Liver (tissue), 9 donors: Measurements from ENCODE around the gene RER1. TPM values are rescaled to one million over a fixed set of nuclear protein-coding genes. Genes with fewer than 3 reads are reported as not detected.

Experiments used
- DNase-seq: peaks from one replicate; pipeline ENCODE4 v3.0.0-alpha.2; 2017; ENCODE audit warnings: low spot score
- H3K27ac ChIP-seq, 2 donors: one replicate each; pipeline ENCODE4 v1.7.0; 2013; ENCODE audit warnings: inconsistent platforms in 2 of 2, low read length in 2 of 2, control low read depth in 1 of 2, low read depth in 1 of 2, mild to moderate bottlenecking in 1 of 2
- H3K27me3 ChIP-seq, 4 donors: one replicate each; pipeline versions ENCODE4 v1.6.1 to v1.7.0; 2013; ENCODE audit warnings: low read length in 3 of 4, inconsistent platforms in 1 of 4, mild to moderate bottlenecking in 1 of 4, moderate library complexity in 1 of 4; ENCODE audit not compliant: control insufficient read depth in 4 of 4, insufficient read depth in 4 of 4
- H3K36me3 ChIP-seq, 4 donors: one replicate each; pipeline versions ENCODE4 v1.6.1 to v1.7.0; 2013; ENCODE audit warnings: low read length in 3 of 4, mild to moderate bottlenecking in 3 of 4, low read depth in 1 of 4, moderate library complexity in 1 of 4; ENCODE audit not compliant: control insufficient read depth in 4 of 4, insufficient read depth in 3 of 4
- H3K4me1 ChIP-seq, 4 donors: one replicate each; pipeline versions ENCODE4 v1.6.1 to v1.7.0; 2013; ENCODE audit warnings: low read length in 3 of 4, mild to moderate bottlenecking in 3 of 4, moderate library complexity in 1 of 4; ENCODE audit not compliant: control insufficient read depth in 4 of 4, insufficient read depth in 4 of 4
- H3K4me3 ChIP-seq, 3 donors: one replicate each; pipeline versions ENCODE4 v1.6.1 to v1.7.0; 2013; ENCODE audit warnings: low read length in 3 of 3, control low read depth in 1 of 3, low read depth in 1 of 3, mild to moderate bottlenecking in 1 of 3
- H3K9ac ChIP-seq, 2 donors: one replicate each; pipeline ENCODE4 v1.7.0; 2013; ENCODE audit warnings: low read length in 2 of 2, mild to moderate bottlenecking in 2 of 2, moderate library complexity in 2 of 2, control low read depth in 1 of 2, low read depth in 1 of 2
- H3K9me3 ChIP-seq, 4 donors: one replicate each; pipeline versions ENCODE4 v1.6.1 to v1.7.0; 2013; ENCODE audit warnings: low read length in 3 of 4; ENCODE audit not compliant: control insufficient read depth in 4 of 4
- FOXA1 ChIP-seq: IDR thresholded peaks from 2 replicates; pipeline ENCODE4 v1.6.1; 2016; ENCODE audit warnings: antibody characterized with exemption
- FOXA2 ChIP-seq: IDR thresholded peaks from 2 replicates; pipeline ENCODE4 v1.6.1; 2016; ENCODE audit warnings: antibody characterized with exemption
- HNF4A ChIP-seq, 2 donors: conservative IDR thresholded peaks; 2 replicates each; pipeline ENCODE4 v1.6.1; 2016; ENCODE audit warnings: antibody characterized with exemption in 2 of 2, mild to moderate bottlenecking in 2 of 2
- HNF4G ChIP-seq: IDR thresholded peaks from 2 replicates; pipeline ENCODE4 v1.6.1; 2016; ENCODE audit warnings: antibody characterized with exemption
- JUND ChIP-seq, 2 donors: IDR thresholded peaks; 2 replicates each; pipeline ENCODE4 v1.6.1; 2016; ENCODE audit warnings: antibody characterized with exemption in 2 of 2
- NR2F2 ChIP-seq: IDR thresholded peaks from 2 replicates; pipeline ENCODE4 v1.6.1; 2016; ENCODE audit warnings: antibody characterized with exemption
- RAD21 ChIP-seq, 2 donors: IDR thresholded peaks; 2 replicates each; pipeline ENCODE4 v1.6.1; 2016; ENCODE audit warnings: antibody characterized with exemption in 2 of 2, mild to moderate bottlenecking in 2 of 2
- RXRA ChIP-seq, 2 donors: IDR thresholded peaks; 2 replicates each; pipeline ENCODE4 v1.6.1; 2017 to 2018; ENCODE audit warnings: antibody characterized with exemption in 2 of 2, mild to moderate bottlenecking in 1 of 2
- TAF1 ChIP-seq: conservative IDR thresholded peaks from 2 replicates; pipeline ENCODE4 v1.6.1; 2016; ENCODE audit warnings: antibody characterized with exemption, mild to moderate bottlenecking
- YY1 ChIP-seq: IDR thresholded peaks from 2 replicates; pipeline ENCODE4 v1.6.1; 2016; ENCODE audit warnings: antibody characterized with exemption, mild to moderate bottlenecking
- WGBS: extraction: QIAGEN DNeasy Blood & Tissue Kit; methylation state at CpG from one replicate; pipeline ENCODE4 v1.1.7; 2013; 5-methylcytosine and 5-hydroxymethylcytosine counted together
- polyA plus RNA-seq, 2 donors: library from polyadenylated mRNA; stranded (reverse) in 1 of 2; unstranded in 1 of 2; fragments of 200-250 nt in 1 of 2; fragments of >200 nt in 1 of 2; fragmentation: Nextera tagmentation in 1 of 2; extraction: Ambion mirVana in 1 of 2; gene quantifications; one replicate each; pipeline versions ENCODE4 v1.2.1 to v1.2.3, GENCODE V29; 2013 to 2015
- total RNA-seq, 2 donors: library from RNA; depleted of rRNA; stranded (reverse); fragments of >200 nt; gene quantifications; one replicate each; pipeline ENCODE4 v1.2.3, GENCODE V29; 2014
- TF ChIP-seq, protein P1 (sequence below): IDR thresholded peaks from 2 replicates; pipeline ENCODE4 v1.6.1; 2016; ENCODE audit warnings: antibody characterized with exemption, mild to moderate bottlenecking
- TF ChIP-seq, protein P2 (sequence below): IDR thresholded peaks from 2 replicates; pipeline ENCODE4 v1.6.1; 2016; ENCODE audit warnings: antibody characterized with exemption
- TF ChIP-seq, protein P3 (sequence below): fragments of 150-350 bp; IDR thresholded peaks from 2 replicates; pipeline ENCODE4 v1.5.1; 2017; ENCODE audit warnings: improper control_type of control experiment, low read depth, low read length; ENCODE audit not compliant: missing input control
- TF ChIP-seq, protein P4 (sequence below): IDR thresholded peaks from 2 replicates; pipeline ENCODE4 v1.6.1; 2016; ENCODE audit warnings: antibody characterized with exemption
- TF ChIP-seq, protein P5 (sequence below): IDR thresholded peaks from 2 replicates; pipeline ENCODE4 v1.6.1; 2016; ENCODE audit warnings: antibody characterized with exemption
- donor health status: healthy.
- donor health status: healthy.
- donor health status: healthy.
- donor health status: healthy.
- donor health status: healthy.

Gene RER1
- total and polyA plus RNA-seq, 4 donors, result 43.5 to 142 (median 89.7) TPM

DNA sequence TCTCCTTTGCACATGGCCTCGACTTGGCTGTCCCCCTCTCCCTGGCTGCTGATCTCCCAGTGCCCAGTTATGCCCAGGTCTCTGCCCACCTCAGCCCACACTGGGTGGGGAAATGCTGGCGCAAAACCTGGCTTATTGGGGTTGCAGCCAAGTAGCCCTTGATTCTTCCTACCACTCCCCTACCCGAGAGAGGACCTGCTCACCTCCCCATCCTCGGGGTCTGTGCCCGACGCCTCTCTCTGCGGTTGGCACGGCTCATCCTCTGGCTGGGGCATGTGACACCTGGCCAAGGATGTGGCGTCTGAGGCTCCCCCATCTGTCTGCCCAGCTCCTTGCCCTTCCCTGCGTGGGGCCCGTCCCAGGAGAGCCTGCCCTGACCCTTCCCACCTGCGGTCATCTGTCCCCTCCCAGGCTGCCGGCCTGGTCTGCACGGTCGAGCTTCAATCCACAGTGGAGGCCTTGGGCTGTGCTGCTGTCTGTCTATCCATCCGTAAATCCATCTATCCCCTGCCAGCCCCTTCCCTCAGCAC is 27.2 kb downstream of the RER1 start (continued):
- TF ChIP-seq, protein P1, sequence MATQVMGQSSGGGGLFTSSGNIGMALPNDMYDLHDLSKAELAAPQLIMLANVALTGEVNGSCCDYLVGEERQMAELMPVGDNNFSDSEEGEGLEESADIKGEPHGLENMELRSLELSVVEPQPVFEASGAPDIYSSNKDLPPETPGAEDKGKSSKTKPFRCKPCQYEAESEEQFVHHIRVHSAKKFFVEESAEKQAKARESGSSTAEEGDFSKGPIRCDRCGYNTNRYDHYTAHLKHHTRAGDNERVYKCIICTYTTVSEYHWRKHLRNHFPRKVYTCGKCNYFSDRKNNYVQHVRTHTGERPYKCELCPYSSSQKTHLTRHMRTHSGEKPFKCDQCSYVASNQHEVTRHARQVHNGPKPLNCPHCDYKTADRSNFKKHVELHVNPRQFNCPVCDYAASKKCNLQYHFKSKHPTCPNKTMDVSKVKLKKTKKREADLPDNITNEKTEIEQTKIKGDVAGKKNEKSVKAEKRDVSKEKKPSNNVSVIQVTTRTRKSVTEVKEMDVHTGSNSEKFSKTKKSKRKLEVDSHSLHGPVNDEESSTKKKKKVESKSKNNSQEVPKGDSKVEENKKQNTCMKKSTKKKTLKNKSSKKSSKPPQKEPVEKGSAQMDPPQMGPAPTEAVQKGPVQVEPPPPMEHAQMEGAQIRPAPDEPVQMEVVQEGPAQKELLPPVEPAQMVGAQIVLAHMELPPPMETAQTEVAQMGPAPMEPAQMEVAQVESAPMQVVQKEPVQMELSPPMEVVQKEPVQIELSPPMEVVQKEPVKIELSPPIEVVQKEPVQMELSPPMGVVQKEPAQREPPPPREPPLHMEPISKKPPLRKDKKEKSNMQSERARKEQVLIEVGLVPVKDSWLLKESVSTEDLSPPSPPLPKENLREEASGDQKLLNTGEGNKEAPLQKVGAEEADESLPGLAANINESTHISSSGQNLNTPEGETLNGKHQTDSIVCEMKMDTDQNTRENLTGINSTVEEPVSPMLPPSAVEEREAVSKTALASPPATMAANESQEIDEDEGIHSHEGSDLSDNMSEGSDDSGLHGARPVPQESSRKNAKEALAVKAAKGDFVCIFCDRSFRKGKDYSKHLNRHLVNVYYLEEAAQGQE, result no peak
- TF ChIP-seq RAD21 (IDR thresholded peaks at IDR 0.05), result no peak
- TF ChIP-seq, protein P2, sequence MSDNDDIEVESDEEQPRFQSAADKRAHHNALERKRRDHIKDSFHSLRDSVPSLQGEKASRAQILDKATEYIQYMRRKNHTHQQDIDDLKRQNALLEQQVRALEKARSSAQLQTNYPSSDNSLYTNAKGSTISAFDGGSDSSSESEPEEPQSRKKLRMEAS, result no peak
- no peak for TF ChIP-seq FOXA2
- no peak for TF ChIP-seq YY1
- TF ChIP-seq HNF4G, result no peak
- no peak for TF ChIP-seq HNF4A (conservative IDR thresholded peaks at IDR 0.05)

DNA sequence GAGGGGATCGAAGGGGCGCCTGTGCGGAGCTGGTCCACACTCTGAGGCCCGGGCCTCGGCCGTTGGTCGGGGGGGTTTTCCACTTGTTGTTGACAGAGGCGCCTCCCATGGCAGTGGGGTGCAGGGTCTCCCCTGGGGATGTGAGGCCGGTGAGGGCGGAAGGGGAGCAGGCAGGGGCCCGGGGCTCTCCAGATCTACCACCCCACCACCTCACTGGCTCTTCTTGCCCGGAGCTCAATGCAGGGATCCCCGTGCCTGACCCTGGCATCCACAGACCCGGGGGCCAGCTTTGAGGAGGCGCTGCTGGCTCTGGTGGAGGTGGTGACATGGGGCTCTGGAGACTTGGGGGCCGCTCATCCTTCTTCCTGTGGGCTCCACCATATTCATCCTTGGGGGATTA is 27.8 kb downstream of the RER1 start:
- 78% methylated on average over 16 of the region's 16 CpGs for WGBS
- DNase-seq, result no peak
- H3K27ac ChIP-seq, result no peak overlapping the region
- TF ChIP-seq, protein P3, sequence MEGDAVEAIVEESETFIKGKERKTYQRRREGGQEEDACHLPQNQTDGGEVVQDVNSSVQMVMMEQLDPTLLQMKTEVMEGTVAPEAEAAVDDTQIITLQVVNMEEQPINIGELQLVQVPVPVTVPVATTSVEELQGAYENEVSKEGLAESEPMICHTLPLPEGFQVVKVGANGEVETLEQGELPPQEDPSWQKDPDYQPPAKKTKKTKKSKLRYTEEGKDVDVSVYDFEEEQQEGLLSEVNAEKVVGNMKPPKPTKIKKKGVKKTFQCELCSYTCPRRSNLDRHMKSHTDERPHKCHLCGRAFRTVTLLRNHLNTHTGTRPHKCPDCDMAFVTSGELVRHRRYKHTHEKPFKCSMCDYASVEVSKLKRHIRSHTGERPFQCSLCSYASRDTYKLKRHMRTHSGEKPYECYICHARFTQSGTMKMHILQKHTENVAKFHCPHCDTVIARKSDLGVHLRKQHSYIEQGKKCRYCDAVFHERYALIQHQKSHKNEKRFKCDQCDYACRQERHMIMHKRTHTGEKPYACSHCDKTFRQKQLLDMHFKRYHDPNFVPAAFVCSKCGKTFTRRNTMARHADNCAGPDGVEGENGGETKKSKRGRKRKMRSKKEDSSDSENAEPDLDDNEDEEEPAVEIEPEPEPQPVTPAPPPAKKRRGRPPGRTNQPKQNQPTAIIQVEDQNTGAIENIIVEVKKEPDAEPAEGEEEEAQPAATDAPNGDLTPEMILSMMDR, result no peak
- TF ChIP-seq TAF1, result no peak
- no peak for TF ChIP-seq HNF4G
- no peak for TF ChIP-seq FOXA2
- TF ChIP-seq, protein P2, result no peak
- TF ChIP-seq FOXA1, result no peak
- TF ChIP-seq, protein P1, result no peak
- TF ChIP-seq YY1, result no peak
- TF ChIP-seq NR2F2, result no peak
- TF ChIP-seq, protein P4, sequence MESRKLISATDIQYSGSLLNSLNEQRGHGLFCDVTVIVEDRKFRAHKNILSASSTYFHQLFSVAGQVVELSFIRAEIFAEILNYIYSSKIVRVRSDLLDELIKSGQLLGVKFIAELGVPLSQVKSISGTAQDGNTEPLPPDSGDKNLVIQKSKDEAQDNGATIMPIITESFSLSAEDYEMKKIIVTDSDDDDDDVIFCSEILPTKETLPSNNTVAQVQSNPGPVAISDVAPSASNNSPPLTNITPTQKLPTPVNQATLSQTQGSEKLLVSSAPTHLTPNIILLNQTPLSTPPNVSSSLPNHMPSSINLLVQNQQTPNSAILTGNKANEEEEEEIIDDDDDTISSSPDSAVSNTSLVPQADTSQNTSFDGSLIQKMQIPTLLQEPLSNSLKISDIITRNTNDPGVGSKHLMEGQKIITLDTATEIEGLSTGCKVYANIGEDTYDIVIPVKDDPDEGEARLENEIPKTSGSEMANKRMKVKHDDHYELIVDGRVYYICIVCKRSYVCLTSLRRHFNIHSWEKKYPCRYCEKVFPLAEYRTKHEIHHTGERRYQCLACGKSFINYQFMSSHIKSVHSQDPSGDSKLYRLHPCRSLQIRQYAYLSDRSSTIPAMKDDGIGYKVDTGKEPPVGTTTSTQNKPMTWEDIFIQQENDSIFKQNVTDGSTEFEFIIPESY, result no peak
- TF ChIP-seq RXRA (IDR thresholded peaks at IDR 0.05), result no peak
- TF ChIP-seq JUND (IDR thresholded peaks at IDR 0.05), result no peak
- no peak for TF ChIP-seq HNF4A (conservative IDR thresholded peaks at IDR 0.05)
- TF ChIP-seq, protein P5, sequence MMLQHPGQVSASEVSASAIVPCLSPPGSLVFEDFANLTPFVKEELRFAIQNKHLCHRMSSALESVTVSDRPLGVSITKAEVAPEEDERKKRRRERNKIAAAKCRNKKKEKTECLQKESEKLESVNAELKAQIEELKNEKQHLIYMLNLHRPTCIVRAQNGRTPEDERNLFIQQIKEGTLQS, result no peak
- no peak overlapping the region for H3K4me3 ChIP-seq
- peaks cover 1 to 3% (median 2%) of the 10 kb centered on the region in 4 donors for H3K4me1 ChIP-seq
- no peak overlapping the region for H3K9ac ChIP-seq
- peaks cover 0 to 8% (median 2%) of the 10 kb centered on the region in 4 donors for H3K9me3 ChIP-seq
- no peaks in the 10 kb centered on the region for H3K27me3 ChIP-seq
- no peaks in the 10 kb centered on the region for H3K36me3 ChIP-seq
